H1 (cell line): ENCODE data around the gene ALG14. TPM values are rescaled to one million over a fixed set of nuclear protein-coding genes. Genes with fewer than 3 reads are reported as not detected.

Experiments
- CTCF ChIA-PET: fragments of 300-600 bp; sonication (Branson Sonifier 250); formaldehyde crosslinking; loops from one replicate; lab custom pipeline; 2021; ENCODE audit not compliant: partially characterized antibody; lab: Charles Lee
- POLR2A ChIA-PET: fragments of 300-600 bp; sonication (Branson Sonifier 250); formaldehyde crosslinking; loops from one replicate; lab custom pipeline; 2021; ENCODE audit warnings: inconsistent platforms; ENCODE audit not compliant: partially characterized antibody; lab: Charles Lee
- DNase-seq, 2 experiments: peaks; one replicate each; pipeline versions ENCODE4 v3.0.0 to v3.0.0-alpha.2; 2010 to 2022; ENCODE audit warnings: low spot score in 2 of 2, low read depth in 1 of 2, mixed read lengths in 1 of 2
- FAIRE-seq: peaks from 2 replicates; lab custom pipeline; 2011; peaks lifted over from hg19 to GRCh38; lab: Jason Lieb, UNC
- H2AFZ ChIP-seq: 2 replicates; pipeline ENCODE4 v1.8.1; 2012; ENCODE audit warnings: low read length, inconsistent platforms
- H2AK5ac ChIP-seq: 2 replicates; pipeline ENCODE4 v1.6.1; 2013; ENCODE audit warnings: low read depth, low read length
- H2BK120ac ChIP-seq: replicated peaks from 2 replicates; pipeline ENCODE3; 2013; ENCODE audit warnings: low read depth, low read length, inconsistent platforms
- H2BK12ac ChIP-seq: 2 replicates; pipeline ENCODE4 v1.6.1; 2013; ENCODE audit warnings: low read depth, low read length
- H2BK15ac ChIP-seq: 2 replicates; pipeline ENCODE4 v1.6.1; 2013; ENCODE audit warnings: low read length
- H2BK20ac ChIP-seq: 2 replicates; pipeline ENCODE4 v1.6.1; 2013; ENCODE audit warnings: low read length
- H2BK5ac ChIP-seq: 2 replicates; pipeline ENCODE4 v1.6.1; 2013; ENCODE audit warnings: low read depth, low read length
- H3K14ac ChIP-seq: 2 replicates; pipeline ENCODE4 v1.6.1; 2013; ENCODE audit warnings: inconsistent platforms; ENCODE audit not compliant: insufficient read length
- H3K18ac ChIP-seq: 2 replicates; pipeline ENCODE4 v1.6.1; 2013; ENCODE audit warnings: low read length; ENCODE audit errors: extremely low read depth
- H3K23ac ChIP-seq: 2 replicates; pipeline ENCODE4 v1.6.1; 2013; ENCODE audit warnings: inconsistent platforms; ENCODE audit not compliant: insufficient read length
- H3K23me2 ChIP-seq: 2 replicates; pipeline ENCODE4 v1.6.1; 2013; ENCODE audit warnings: low read depth, low read length
- H3K27ac ChIP-seq: 2 replicates; pipeline ENCODE4 v1.6.1; 2011; ENCODE audit warnings: low read depth, low read length, inconsistent platforms
- H3K27me3 ChIP-seq, 4 experiments: replicated peaks in 1 of 4; 1 replicate in 1 of 4; 2 replicates in 3 of 4; pipeline versions ENCODE4 v1.6.1 to v1.8.1; 2011 to 2013; ENCODE audit warnings: low read length in 3 of 4, mild to moderate bottlenecking in 3 of 4, inconsistent platforms in 2 of 4, mixed read lengths in 2 of 4, moderate library complexity in 1 of 4; ENCODE audit not compliant: control insufficient read depth in 3 of 4, insufficient read depth in 3 of 4; ENCODE audit errors: extremely low read depth in 1 of 4
- H3K36me3 ChIP-seq, 4 experiments: 2 replicates each; pipeline versions ENCODE4 v1.6.1 to v1.8.1; 2011 to 2013; ENCODE audit warnings: mild to moderate bottlenecking in 4 of 4, low read length in 3 of 4, moderate library complexity in 2 of 4, control low read depth in 1 of 4, inconsistent platforms in 1 of 4; ENCODE audit not compliant: insufficient read depth in 4 of 4, control insufficient read depth in 2 of 4
- H3K4ac ChIP-seq: replicated peaks from 2 replicates; pipeline ENCODE3; 2013; ENCODE audit warnings: low read length, low read depth, mixed read lengths, inconsistent platforms; ENCODE audit not compliant: insufficient read length
- H3K4me1 ChIP-seq, 4 experiments: replicated peaks in 1 of 4; 1 replicate in 1 of 4; 2 replicates in 3 of 4; pipeline versions ENCODE4 v1.6.1 to v1.8.1; 2011 to 2013; ENCODE audit warnings: low read length in 3 of 4, inconsistent platforms in 2 of 4, mixed read lengths in 1 of 4; ENCODE audit not compliant: insufficient read depth in 4 of 4, control insufficient read depth in 3 of 4
- H3K4me2 ChIP-seq, 2 experiments: 2 replicates each; pipeline versions ENCODE4 v1.6.1 to v1.8.1; 2011 to 2013; ENCODE audit warnings: low read depth in 2 of 2, low read length in 2 of 2, control low read depth in 1 of 2, inconsistent platforms in 1 of 2, mild to moderate bottlenecking in 1 of 2; ENCODE audit not compliant: insufficient read depth in 1 of 2
- H3K4me3 ChIP-seq, 4 experiments: fragments of 200-600, 300-600 bp in 1 of 4; sonication (generic), shearing (Covaris generic), sonication (Bioruptor Twin) in 1 of 4; 2 replicates each; pipeline versions ENCODE4 v1.5.1 to v1.8.1; 2011 to 2016; ENCODE audit warnings: low read length in 4 of 4, low read depth in 3 of 4, control low read depth in 2 of 4, inconsistent platforms in 2 of 4, mild to moderate bottlenecking in 2 of 4, mixed read lengths in 1 of 4, moderate library complexity in 1 of 4; ENCODE audit not compliant: insufficient read depth in 2 of 4; ENCODE audit errors: extremely low read depth in 1 of 4
- H3K56ac ChIP-seq: replicated peaks from 2 replicates; pipeline ENCODE3; 2013; ENCODE audit warnings: low read depth, mild to moderate bottlenecking, mixed read lengths, low read length, inconsistent platforms; ENCODE audit not compliant: insufficient read length
- H3K79me1 ChIP-seq: 2 replicates; pipeline ENCODE4 v1.6.1; 2013; ENCODE audit warnings: low read depth, low read length, control low read depth
- H3K79me2 ChIP-seq, 2 experiments: 2 replicates each; pipeline versions ENCODE4 v1.6.1 to v1.8.1; 2012 to 2013; ENCODE audit warnings: low read length in 2 of 2, mild to moderate bottlenecking in 2 of 2, inconsistent platforms in 1 of 2; ENCODE audit not compliant: insufficient read depth in 2 of 2, control insufficient read depth in 1 of 2
- H3K9ac ChIP-seq, 4 experiments: replicated peaks in 1 of 4; 1 replicate in 1 of 4; 2 replicates in 3 of 4; pipeline versions ENCODE4 v1.6.1 to v1.8.1; 2011 to 2013; ENCODE audit warnings: low read depth in 3 of 4, low read length in 3 of 4, control low read depth in 2 of 4, mild to moderate bottlenecking in 2 of 4, moderate library complexity in 2 of 4, inconsistent platforms in 1 of 4; ENCODE audit errors: extremely low read depth in 1 of 4
- H3K9me3 ChIP-seq, 2 experiments: 2 replicates each; pipeline versions ENCODE4 v1.6.1 to v1.8.1; 2012 to 2013; ENCODE audit warnings: mild to moderate bottlenecking in 2 of 2, moderate library complexity in 2 of 2, control low read depth in 1 of 2, inconsistent platforms in 1 of 2, low read depth in 1 of 2, low read length in 1 of 2, mixed read lengths in 1 of 2; ENCODE audit not compliant: insufficient read depth in 2 of 2
- H4K20me1 ChIP-seq, 2 experiments: replicated peaks in 1 of 2; 2 replicates each; pipeline versions ENCODE3 to v1.8.1; 2011 to 2013; ENCODE audit warnings: inconsistent platforms in 2 of 2, low read length in 2 of 2, mild to moderate bottlenecking in 1 of 2; ENCODE audit not compliant: insufficient read depth in 2 of 2, control insufficient read depth in 1 of 2
- H4K5ac ChIP-seq: 2 replicates; pipeline ENCODE4 v1.6.1; 2013; ENCODE audit warnings: low read length, low read depth, mixed read lengths, inconsistent platforms; ENCODE audit not compliant: insufficient read length
- H4K8ac ChIP-seq: 2 replicates; pipeline ENCODE4 v1.8.0; 2013; ENCODE audit warnings: mild to moderate bottlenecking, moderate library complexity, low read length, inconsistent platforms; ENCODE audit not compliant: insufficient read depth; ENCODE audit errors: extremely low read depth
- H4K91ac ChIP-seq: replicated peaks from 2 replicates; pipeline ENCODE3; 2013; ENCODE audit warnings: low read length, mixed read lengths, inconsistent platforms; ENCODE audit not compliant: insufficient read length
- E2F6 ChIP-seq: IDR thresholded peaks from 2 replicates; pipeline ENCODE4 v1.6.1; 2012; ENCODE audit warnings: inconsistent platforms
- EGR1 ChIP-seq: IDR thresholded peaks from 2 replicates; pipeline ENCODE4 v1.6.1; 2011; ENCODE audit warnings: low read depth, low read length, borderline replicate concordance
- EZH2 ChIP-seq: fragments of 200-600 bp; sonication (generic); IDR thresholded peaks from 2 replicates; pipeline ENCODE4 v1.7.1; 2012; ENCODE audit warnings: low read depth, mild to moderate bottlenecking, moderate library complexity, low read length, inconsistent platforms; ENCODE audit not compliant: severe bottlenecking
- KDM1A ChIP-seq: fragments of 200-600, 300-600 bp; sonication (generic); IDR thresholded peaks from 2 replicates; pipeline ENCODE4 v1.7.1; 2016; ENCODE audit warnings: mild to moderate bottlenecking, low read length, borderline replicate concordance
- POU5F1 ChIP-seq: IDR thresholded peaks from 2 replicates; pipeline ENCODE4 v1.6.1; 2011; ENCODE audit warnings: low read depth, mild to moderate bottlenecking, low read length, moderate library complexity
- TAF1 ChIP-seq: IDR thresholded peaks from 2 replicates; pipeline ENCODE4 v1.6.1; 2011; ENCODE audit warnings: mild to moderate bottlenecking, low read depth, low read length
- WGBS, 2 experiments: shearing (Covaris generic) in 1 of 2; methylation state at CpG; one replicate each; pipeline versions ENCODE4 v1.1.6 to v1.1.7; 2013 to 2015; ENCODE audit warnings: low lambda C conversion rate in 2 of 2, mixed read lengths in 2 of 2, inconsistent platforms in 1 of 2, low coverage in 1 of 2, missing lambda C conversion rate in 1 of 2; ENCODE audit not compliant: insufficient replicate concordance in 2 of 2, insufficient coverage in 1 of 2, insufficient read length in 1 of 2; ENCODE audit errors: extremely low coverage in 1 of 2, missing lambda C conversion rate in 1 of 2; 5-methylcytosine and 5-hydroxymethylcytosine counted together
- polyA plus RNA-seq, 7 experiments: library from polyadenylated mRNA; depleted of rRNA in 3 of 7; stranded (reverse) in 5 of 7; unstranded in 2 of 7; fragments of >200 nt in 5 of 7; fragments of 200-250 nt in 2 of 7; gene quantifications; 1 replicate in 5 of 7; 2 replicates in 1 of 7; 4 replicates in 1 of 7; pipeline versions ENCODE4 v1.2.1 to v1.2.3, GENCODE V29; 2011 to 2013; ENCODE audit warnings: missing spikeins in 2 of 7, mixed read lengths in 2 of 7
- total RNA-seq: library from RNA; stranded (reverse); fragmentation: NEBNext Ultra II Directional; extraction: Animal tissue kit (Norgen Biotek cat#: 25700); gene quantifications from 2 replicates; pipeline ENCODE4 v1.2.1, GENCODE V29; 2021

The ALG14 gene
- total and polyA plus RNA-seq, 2 of the 8 experiments (the other 6 are each of a cell fraction or from before 2014, with no cell fraction given): 0.95 to 1.3 TPM

- no peaks in the 10 kb centered on the region for H3K36me3 ChIP-seq
- H3K79me2 ChIP-seq: no peaks in the 10 kb centered on the region
- no peak overlapping the region for H3K4ac ChIP-seq
- H3K23me2 ChIP-seq: no peaks in the 10 kb centered on the region
- no peak overlapping the region for H2BK20ac ChIP-seq
- TF ChIP-seq POU5F1 (no peak), KDM1A (no peak), TAF1 (no peak), EGR1 (no peak), EZH2 (no peak), E2F6 (no peak)
- H2BK15ac ChIP-seq: no peak overlapping the region
- H3K27ac ChIP-seq: no peak overlapping the region
- H4K20me1 ChIP-seq: no peaks in the 10 kb centered on the region
- no peak overlapping the region for H2AK5ac ChIP-seq
- FAIRE-seq (no peak), DNase-seq (no peak)
- no peak overlapping the region for H3K18ac ChIP-seq
- H3K4me1 ChIP-seq: peaks cover 0 to 9% (median 6%) of the 10 kb centered on the region in 4 experiments; a peak in 6 of 7 replicates
- no peaks in the 10 kb centered on the region for H3K27me3 ChIP-seq
- H2BK12ac ChIP-seq: no peak overlapping the region
- no peak overlapping the region for H4K5ac ChIP-seq
- H3K56ac ChIP-seq: no peak overlapping the region
- H2BK5ac ChIP-seq: no peak overlapping the region
- H4K91ac ChIP-seq: no peak overlapping the region
- 91% methylated on average over 6 of the region's 6 CpGs; no CpG with 5 or more reads in 1 of the 2 experiments for WGBS, 2 experiments
- H3K4me2 ChIP-seq: no peak overlapping the region
- H3K4me3 ChIP-seq: no peak overlapping the region
- H3K23ac ChIP-seq: no peak overlapping the region
- H4K8ac ChIP-seq: no peak overlapping the region
- no peak overlapping the region for H3K9ac ChIP-seq
- ChIA-PET CTCF (interaction anchor here (0.7 to 1.6 kb wide), 2 partner anchors 154 to 217 kb away, joined by 3 read pairs; no protein-coding TSS in a partner anchor), POLR2A (no interaction called here)
- H3K14ac ChIP-seq: no peak overlapping the region
- peaks cover 0 to 2% of the 10 kb centered on the region in 2 experiments; a peak in 1 of 4 replicates for H3K9me3 ChIP-seq
- H3K79me1 ChIP-seq: no peaks in the 10 kb centered on the region
- H2AFZ ChIP-seq: no peak overlapping the region
- no peak overlapping the region for H2BK120ac ChIP-seq
Observed at GRCh38 chr1:95089650-95090287, 17.0 kb upstream of the ALG14 start.
